ENCODE data around the gene IGSF21.

DNA sequence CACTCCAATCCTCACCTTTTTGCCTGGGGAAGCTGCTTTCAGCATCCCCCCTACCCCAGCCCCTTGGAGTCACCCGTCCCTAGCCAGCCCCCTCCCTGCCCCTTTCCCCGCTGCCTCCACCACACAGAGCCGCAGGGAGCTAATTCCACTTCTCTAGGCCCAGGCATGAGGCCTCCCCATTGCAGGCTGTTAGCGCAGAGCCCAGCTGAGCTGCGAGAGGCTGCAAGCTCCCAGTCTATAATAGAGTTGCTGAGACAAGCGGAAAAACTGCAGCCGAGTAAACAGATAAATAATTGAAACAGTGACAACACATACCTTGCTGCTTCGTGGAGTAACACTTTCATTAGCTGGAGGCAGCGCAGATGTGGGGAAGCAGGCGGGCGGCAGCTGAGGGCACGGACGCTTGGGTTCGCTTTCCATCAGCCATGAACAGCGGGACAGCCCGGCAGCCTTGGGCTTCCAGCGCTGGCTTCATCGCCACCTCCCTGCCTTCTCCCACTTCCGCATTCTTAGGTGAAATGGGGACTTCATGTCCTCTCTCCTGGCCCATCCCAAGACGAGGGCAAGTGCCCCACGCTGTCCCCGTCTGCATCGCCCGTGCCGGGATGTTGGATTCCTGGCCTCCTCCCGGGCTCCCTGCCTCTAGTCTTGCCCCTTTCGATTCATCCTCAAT, 183.3 kb downstream of the IGSF21 start:
- TF ChIP-seq CTCF (IDR thresholded peaks at IDR 0.05) = no peak
- TF ChIP-seq POLR2A (IDR thresholded peaks at IDR 0.05) = no peak
